K562 (cell line): ENCODE results near the gene HCN4. TPM values are rescaled to one million over a fixed set of nuclear protein-coding genes. Genes with fewer than 3 reads are reported as not detected.

ENCODE experiments used
- ATAC-seq: fragments of 200-7000 bp; cut with Tn5 transposase; 3 replicates; pipeline ENCODE4 v1.9.1; 2020; ENCODE audit warnings: moderate library complexity
- BruUV-seq: library from RNA; stranded (reverse); fragments of 400-500 nt; replicated peaks from 2 replicates; lab custom pipeline; 2021; lab: Mats Ljungman, UMichigan
- CTCF ChIA-PET: fragments of 300-600 bp; formaldehyde crosslinking; extraction: SDS; loops from one replicate; lab custom pipeline; 2021; ENCODE audit warnings: low intra/inter-chr PET ratio; lab: Yijun Ruan, JAX
- POLR2A ChIA-PET: fragments of 300-600, 350-650 bp; sonication (Branson Sonifier 250); formaldehyde crosslinking; extraction: SDS; loops from one replicate; lab custom pipeline; 2021; ENCODE audit warnings: antibody characterized with exemption, inconsistent platforms; lab: Yijun Ruan, JAX
- DNase-seq, 4 experiments: peaks; one replicate each; pipeline versions ENCODE4 v3.0.0 to v3.0.0-alpha.2; 2011 to 2018; ENCODE audit warnings: low spot score in 3 of 4, mixed read lengths in 3 of 4; ENCODE audit errors: extremely low read depth in 1 of 4
- FAIRE-seq: peaks from 2 replicates; lab custom pipeline; 2011; peaks lifted over from hg19 to GRCh38; lab: Jason Lieb, UNC
- H2AFZ ChIP-seq: 2 replicates; pipeline ENCODE4 v1.6.0; 2011; ENCODE audit warnings: low read depth, low read length, control low read depth, inconsistent platforms
- H3K27ac ChIP-seq: fragments of 200-600 bp; 3 replicates; pipeline ENCODE4 v1.8.0; 2011; ENCODE audit warnings: low read depth, mild to moderate bottlenecking, control low read depth, inconsistent platforms, low read length, moderate library complexity, mixed read lengths; ENCODE audit errors: extremely low read depth
- H3K27me3 ChIP-seq, 2 experiments: fragments of 300-600 bp in 1 of 2; 2 replicates in 1 of 2; 3 replicates in 1 of 2; pipeline versions ENCODE4 v1.6.0 to v1.8.0; 2011; ENCODE audit warnings: inconsistent platforms in 2 of 2, low read length in 2 of 2, mild to moderate bottlenecking in 1 of 2, mixed read lengths in 1 of 2, moderate library complexity in 1 of 2; ENCODE audit not compliant: control insufficient read depth in 2 of 2, insufficient read depth in 2 of 2
- H3K36me3 ChIP-seq: fragments of 300-600 bp; 3 replicates; pipeline ENCODE4 v1.8.0; 2011; ENCODE audit warnings: mild to moderate bottlenecking, low read length, inconsistent platforms; ENCODE audit not compliant: control insufficient read depth, insufficient read depth
- H3K4me1 ChIP-seq, 2 experiments: fragments of 200-600 bp in 1 of 2; replicated peaks in 1 of 2; 2 replicates in 1 of 2; 3 replicates in 1 of 2; pipeline versions ENCODE4 v1.5.1 to v1.8.0; 2011; ENCODE audit warnings: inconsistent platforms in 2 of 2, low read length in 2 of 2, mild to moderate bottlenecking in 1 of 2, mixed read lengths in 1 of 2, moderate library complexity in 1 of 2; ENCODE audit not compliant: control insufficient read depth in 2 of 2, insufficient read depth in 2 of 2
- H3K4me2 ChIP-seq: 2 replicates; pipeline ENCODE4 v1.6.1; 2011; ENCODE audit warnings: low read length, control low read depth, inconsistent platforms, mixed read lengths; ENCODE audit not compliant: insufficient read depth
- H3K4me3 ChIP-seq: fragments of 200-600 bp; sonication (generic), shearing (Covaris generic); 2 replicates; pipeline ENCODE4 v1.5.1; 2016; ENCODE audit warnings: control low read depth, inconsistent platforms
- H3K79me2 ChIP-seq: fragments of 200-600 bp; 3 replicates; pipeline ENCODE4 v1.8.0; 2011; ENCODE audit warnings: low read length, inconsistent platforms; ENCODE audit not compliant: control insufficient read depth, insufficient read depth
- H3K9ac ChIP-seq, 2 experiments: 2 replicates each; pipeline versions ENCODE4 v1.6.0 to v1.6.1; 2011; ENCODE audit warnings: low read depth in 2 of 2, low read length in 2 of 2, control low read depth in 1 of 2, inconsistent platforms in 1 of 2, mild to moderate bottlenecking in 1 of 2, mixed read lengths in 1 of 2; ENCODE audit not compliant: insufficient read depth in 1 of 2
- H3K9me1 ChIP-seq: one replicate; pipeline ENCODE4 v1.6.0; 2011; ENCODE audit warnings: inconsistent platforms, mild to moderate bottlenecking, low read length, moderate library complexity; ENCODE audit not compliant: control insufficient read depth, insufficient read depth
- H3K9me3 ChIP-seq: replicated peaks from 2 replicates; pipeline ENCODE4 v1.5.1; 2011; ENCODE audit warnings: low read depth, low read length, inconsistent platforms; ENCODE audit not compliant: control insufficient read depth, insufficient read depth
- H4K20me1 ChIP-seq: replicated peaks from 2 replicates; pipeline ENCODE4 v1.6.1; 2011; ENCODE audit warnings: low read length, inconsistent platforms, mixed read lengths; ENCODE audit not compliant: control insufficient read depth, insufficient read depth
- ARNT ChIP-seq, 2 experiments: fragments of 450-650 bp; IDR thresholded peaks; 2 replicates each; pipeline ENCODE4 v1.6.1; 2016; ENCODE audit warnings: mild to moderate bottlenecking in 1 of 2
- ELF1 ChIP-seq: fragments of 200-800 bp; sonication (Bioruptor generic); IDR thresholded peaks from 2 replicates; pipeline ENCODE4 v1.6.1; 2016; ENCODE audit warnings: missing genetic modification characterization, missing compliant biosample characterization
- GABPB2 ChIP-seq: fragments of 250-450 bp; sonication (Bioruptor Pico); conservative IDR thresholded peaks from 2 replicates; pipeline ENCODE4 v1.5.1; 2021; ENCODE audit warnings: mild to moderate bottlenecking
- SIN3B ChIP-seq: fragments of 450-650 bp; IDR thresholded peaks from 2 replicates; pipeline ENCODE4 v1.6.1; 2017; ENCODE audit warnings: low read depth, mild to moderate bottlenecking, moderate library complexity
- STAT5B ChIP-seq: fragments of 250-450 bp; sonication (Bioruptor Pico); IDR thresholded peaks from 2 replicates; pipeline ENCODE4 v1.8.0; 2021; ENCODE audit warnings: mild to moderate bottlenecking, inconsistent platforms
- TCF7L2 ChIP-seq: fragments of 150-350 bp; IDR thresholded peaks from 2 replicates; pipeline ENCODE4 v1.6.1; 2016; ENCODE audit warnings: low read depth, mild to moderate bottlenecking, low read length, moderate library complexity
- ZNF77 ChIP-seq: fragments of 250-450 bp; sonication (Bioruptor Pico); IDR thresholded peaks from 2 replicates; pipeline ENCODE4 v1.5.0; 2020
- WGBS: fragments of 100-300 bp; shearing (Covaris generic); methylation state at CpG from one replicate; pipeline ENCODE4 v1.1.6; 2016; ENCODE audit warnings: low coverage, mixed read lengths; ENCODE audit not compliant: insufficient coverage; ENCODE audit errors: missing lambda C conversion rate; 5-methylcytosine and 5-hydroxymethylcytosine counted together
- in situ Hi-C: fragments of 300-500 bp; cut with MboI; formaldehyde crosslinking; loops from 4 replicates; pipeline ENCODE4 v1.15.0; 2018; ENCODE audit warnings: inconsistent platforms, mixed read lengths
- intact Hi-C: fragments of 100-400 bp; cut with micrococcal nuclease; formaldehyde crosslinking; loops from 2 replicates; pipeline ENCODE4 v1.14.2; 2022
- polyA plus RNA-seq, 8 experiments: library from polyadenylated mRNA; depleted of rRNA in 4 of 8; stranded (reverse) in 5 of 8; unstranded in 3 of 8; fragments of >200 nt; fragmentation: Nextera tagmentation in 2 of 8; fragmentation: Illumina TruSeq in 1 of 8; extraction: Ambion mirVana in 2 of 8; extraction: Trizol in 1 of 8; gene quantifications; 2 replicates each; pipeline versions ENCODE4 v1.2.1 to v1.2.3, GENCODE V29; 2011 to 2014; ENCODE audit warnings: inconsistent platforms in 1 of 8, missing spikeins in 1 of 8
- total RNA-seq, 7 experiments: library from RNA; depleted of rRNA in 6 of 7; stranded (reverse); fragments of >200 nt in 6 of 7; fragmentation: Illumina TruSeq in 2 of 7; extraction: Trizol in 2 of 7; gene quantifications; 2 replicates each; pipeline versions ENCODE4 v1.2.1 to v1.2.3, GENCODE V29; 2011 to 2021; ENCODE audit warnings: low replicate concordance in 1 of 7
- TF ChIP-seq, protein P1 (sequence below): fragments of 250-450 bp; sonication (Bioruptor Pico); IDR thresholded peaks from 2 replicates; pipeline ENCODE4 v1.6.1; 2021; ENCODE audit warnings: mild to moderate bottlenecking

The HCN4 gene
- total and polyA plus RNA-seq, 9 of the 15 experiments (the other 6 are each of a cell fraction or from before 2014, with no cell fraction given), result not detected

DNA sequence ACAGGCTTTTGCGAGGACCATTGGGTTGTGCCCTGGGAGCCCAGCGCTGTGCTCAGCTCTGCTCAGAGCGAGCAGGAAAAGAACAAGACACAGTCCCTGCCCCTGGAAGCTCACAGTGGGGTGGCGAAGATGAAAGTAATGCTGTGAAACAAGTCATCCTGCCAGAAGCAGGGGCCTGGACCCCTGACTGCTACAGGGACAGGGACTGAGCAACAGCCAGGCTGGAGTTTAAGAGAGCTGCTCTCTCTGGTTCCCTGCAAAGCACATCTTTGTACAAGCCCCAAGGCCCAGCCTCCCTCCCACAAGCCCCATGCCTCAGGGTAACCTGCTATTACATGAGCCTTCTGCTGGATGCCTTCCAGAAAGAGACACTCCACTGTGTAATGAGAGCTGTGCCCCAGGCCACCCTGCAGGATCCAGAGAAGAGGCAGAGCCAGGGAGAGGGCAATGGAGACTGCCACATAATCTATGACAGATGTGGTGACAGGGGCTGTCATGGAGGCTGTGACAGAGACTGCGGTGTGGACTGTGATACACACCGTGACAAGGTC is 7.1 kb upstream of the HCN4 start:
- no peaks in the 10 kb centered on the region for H3K36me3 ChIP-seq
- POLR2A ChIA-PET, result interaction anchor here (0.6 kb wide), 1 partner anchor 257 kb away, joined by 5 read pairs; no protein-coding TSS in a partner anchor
- H3K79me2 ChIP-seq, result no peaks in the 10 kb centered on the region
- ATAC-seq, result no peak
- no TSS peak for BruUV-seq
- CTCF ChIA-PET, result no interaction called here
- no peaks in the 10 kb centered on the region for H3K9me1 ChIP-seq
- no peak overlapping the region for H3K27ac ChIP-seq
- no peak for DNase-seq
- intact Hi-C loops (no loop called here), in situ Hi-C loops (no loop called here)
- 2% methylated on average over 6 of the region's 6 CpGs for WGBS
- no peak overlapping the region for H2AFZ ChIP-seq
- no peak overlapping the region for H3K9ac ChIP-seq
- H3K4me3 ChIP-seq, result no peak overlapping the region
- TF ChIP-seq ELF1 (tag), result no peak
- no peak for TF ChIP-seq ARNT (IDR thresholded peaks at IDR 0.05)
- TF ChIP-seq ZNF77, result no peak
- TF ChIP-seq, protein P1, sequence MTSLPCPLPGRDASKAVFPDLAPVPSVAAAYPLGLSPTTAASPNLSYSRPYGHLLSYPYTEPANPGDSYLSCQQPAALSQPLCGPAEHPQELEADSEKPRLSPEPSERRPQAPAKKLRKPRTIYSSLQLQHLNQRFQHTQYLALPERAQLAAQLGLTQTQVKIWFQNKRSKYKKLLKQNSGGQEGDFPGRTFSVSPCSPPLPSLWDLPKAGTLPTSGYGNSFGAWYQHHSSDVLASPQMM (CRISPR knock-in tag), result no peak
- TF ChIP-seq GABPB2 (CRISPR knock-in tag), result no peak
- no peak for TF ChIP-seq TCF7L2
- no peak for TF ChIP-seq STAT5B
- TF ChIP-seq SIN3B, result no peak
- no peaks in the 10 kb centered on the region for H3K9me3 ChIP-seq
- H4K20me1 ChIP-seq, result no peaks in the 10 kb centered on the region
- H3K4me2 ChIP-seq, result no peak overlapping the region
- FAIRE-seq, result no peak
- H3K4me1 ChIP-seq, result peaks cover 0 to 3% of the 10 kb centered on the region in 2 experiments; a peak in 2 of 5 replicates
- peaks cover 0 to 2% of the 10 kb centered on the region in 2 experiments; a peak in 2 of 5 replicates for H3K27me3 ChIP-seq
